Ureter (tissue), 1 donor: ENCODE data around the gene LEKR1. TPM values are rescaled to one million over a fixed set of nuclear protein-coding genes. Genes with fewer than 3 reads are reported as not detected.
"Not testable (repeated sequence)": the region's sequence is repeated elsewhere in the genome, so short reads cannot be mapped to it uniquely, and the experiment has no call there.

ENCODE experiments used
- DNase-seq: peaks from one replicate; pipeline ENCODE4 v3.0.0-alpha.2; 2020; ENCODE audit warnings: low spot score
- total RNA-seq: library from RNA; stranded (reverse); gene quantifications from one replicate; pipeline ENCODE4 v1.2.4, GENCODE V29; 2023
- donor health status: DM: yes; HTN: yes; CAD: no.

LEKR1 gene
- total RNA-seq, 1 donor from 2014 or later: 3.5 TPM

- no peak for DNase-seq
These were observed 19.5 kb upstream of the LEKR1 start for GRCh38 chr3:156806698-156807097.

GRCh38 chr3:156808025-156808424, 18.1 kb upstream of the LEKR1 start:
- no peak for DNase-seq

- no peak for DNase-seq
These were observed 14.9 kb upstream of the LEKR1 start for GRCh38 chr3:156811089-156811862.

- DNase-seq: no peak
These were observed 13.4 kb upstream of the LEKR1 start for GRCh38 chr3:156812521-156813335.

DNA sequence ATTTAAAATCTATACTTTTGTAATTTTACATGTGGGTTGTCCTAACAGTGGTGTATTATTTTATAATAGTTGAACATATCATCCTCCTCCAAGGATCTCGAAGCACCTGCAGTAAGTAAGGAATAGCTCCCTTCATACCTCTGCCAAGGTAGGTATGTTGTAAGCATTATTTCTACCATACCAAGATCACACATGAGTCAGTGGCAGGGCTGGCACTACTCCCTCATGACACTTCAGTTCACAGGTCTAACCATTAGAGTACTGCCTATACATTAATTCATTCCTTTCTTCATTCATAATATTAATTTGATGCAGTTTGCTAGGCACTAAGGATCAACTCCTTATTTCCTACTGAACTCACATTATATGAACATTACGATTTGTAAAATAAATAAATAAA, 11.9 kb upstream of the LEKR1 start:
- no peak for DNase-seq

GRCh38 chr3:156816091-156816793, 9.9 kb upstream of the LEKR1 start:
- DNase-seq: peak; percentile 51

DNA sequence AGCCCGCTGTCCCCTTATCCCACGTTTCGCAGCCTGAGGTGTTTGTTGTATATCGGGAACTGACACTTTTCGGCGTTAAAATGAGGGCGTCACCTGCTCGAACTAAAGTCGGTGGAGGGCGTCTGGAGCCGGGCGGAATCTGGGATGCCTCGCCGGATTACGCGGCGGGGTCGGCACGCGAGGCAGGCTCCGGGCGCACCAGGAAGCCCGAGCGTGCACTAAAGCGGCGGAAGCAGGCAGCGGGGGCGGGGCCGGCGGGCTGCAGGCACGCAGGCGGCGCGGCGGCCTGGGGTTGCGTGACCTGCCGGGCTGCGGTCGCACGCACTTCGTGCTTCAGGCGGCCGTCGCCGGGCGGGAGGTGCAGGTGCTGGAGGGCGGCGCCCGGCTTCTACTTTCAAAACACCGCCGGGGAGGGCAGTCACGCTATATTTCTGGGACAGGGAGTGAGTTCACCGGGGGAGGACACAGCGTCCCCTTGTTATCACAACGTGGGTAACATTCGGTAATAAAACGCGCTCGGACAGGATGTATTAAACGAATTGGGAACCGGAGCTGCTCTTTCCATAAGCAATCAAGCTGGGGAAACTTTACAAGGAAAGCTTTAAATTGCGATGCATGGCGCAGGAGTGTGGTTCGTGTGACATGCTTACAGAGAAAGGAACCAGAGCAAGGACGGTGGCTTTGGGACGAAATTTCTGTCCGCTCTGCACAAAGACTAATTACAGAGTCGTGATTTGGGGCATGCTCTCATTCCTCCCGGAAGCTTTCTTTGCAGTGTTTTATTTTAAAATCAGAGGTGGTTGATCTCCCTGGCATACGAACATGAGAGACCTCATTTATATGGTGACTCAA, 9.1 kb upstream of the LEKR1 start:
- peak; percentile 86 for DNase-seq

- no peak for DNase-seq
These were observed 8.4 kb upstream of the LEKR1 start for GRCh38 chr3:156817646-156818272.

GRCh38 chr3:156818273-156818651, 7.9 kb upstream of the LEKR1 start:
- no peak for DNase-seq

DNA sequence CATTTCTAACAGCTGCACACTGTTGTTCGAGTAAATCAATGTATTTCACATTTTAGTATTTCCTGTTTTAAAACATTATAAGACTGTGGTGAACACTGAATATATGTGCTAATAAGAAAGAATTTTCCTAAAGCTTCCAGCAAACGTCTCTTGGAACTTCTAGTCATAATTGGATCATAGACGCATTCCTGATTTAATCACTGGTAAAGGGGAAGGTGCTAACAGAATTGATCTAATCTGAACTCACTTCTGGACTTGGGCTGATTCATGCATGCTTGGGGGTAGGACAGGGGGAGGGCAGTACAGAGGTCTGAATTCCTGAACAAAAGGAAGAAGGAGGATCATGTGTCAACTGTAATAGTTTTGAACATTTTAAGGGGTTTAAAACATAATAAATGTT, 7.3 kb upstream of the LEKR1 start:
- DNase-seq: no peak

- DNase-seq: no peak
These were observed 6.1 kb upstream of the LEKR1 start for GRCh38 chr3:156819842-156820691.

DNA sequence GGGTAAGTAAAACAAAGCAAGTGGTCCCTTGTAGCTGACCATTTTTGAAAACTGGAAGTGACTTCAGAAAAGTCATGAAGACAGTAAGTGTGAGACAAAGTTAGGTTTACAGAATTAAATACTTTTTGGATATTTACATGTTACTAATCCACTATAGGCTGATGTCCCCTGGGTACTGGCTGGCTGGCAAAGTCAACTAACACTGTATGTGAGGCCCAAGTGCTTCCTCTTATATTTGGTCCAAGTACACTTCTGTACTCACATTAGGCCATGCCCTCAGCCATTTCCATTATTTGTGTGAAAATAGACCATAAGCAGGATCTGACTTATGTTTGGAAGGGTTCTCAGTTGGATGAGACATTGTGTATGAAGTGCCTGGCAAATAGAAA, 5.5 kb upstream of the LEKR1 start:
- DNase-seq: no peak

DNA sequence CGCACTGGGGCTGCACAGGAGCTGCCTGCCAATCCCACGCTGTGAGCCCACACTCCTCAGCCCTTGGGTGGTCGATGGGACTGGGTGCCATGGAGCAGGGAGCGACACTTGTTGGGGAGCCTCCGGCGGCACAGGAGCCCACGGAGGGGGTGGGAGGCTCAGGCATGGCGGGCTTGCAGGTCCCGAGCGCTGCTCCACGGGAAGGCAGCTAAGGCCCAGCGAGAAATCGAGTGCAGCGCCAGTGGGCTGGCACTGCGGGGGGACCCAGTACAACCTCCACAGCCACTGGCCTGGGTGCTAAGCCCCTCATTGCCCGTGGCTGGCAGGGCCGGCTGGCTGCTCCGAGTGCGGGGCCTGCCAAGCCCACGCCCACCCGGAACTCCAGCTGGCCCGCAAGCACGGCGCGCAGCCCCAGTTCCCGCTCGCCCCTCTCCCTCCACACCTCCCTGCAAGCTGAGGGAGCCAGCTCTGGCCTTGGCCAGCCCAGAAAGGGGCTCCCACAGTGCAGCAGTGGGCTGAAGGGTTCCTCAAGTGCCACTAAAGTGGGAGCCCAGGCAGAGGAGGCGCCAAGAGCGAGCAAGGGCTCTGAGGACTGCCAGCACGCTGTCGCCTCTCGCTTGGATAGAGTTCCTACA, 3.4 kb upstream of the LEKR1 start:
- DNase-seq: not testable (repeated sequence)

DNA sequence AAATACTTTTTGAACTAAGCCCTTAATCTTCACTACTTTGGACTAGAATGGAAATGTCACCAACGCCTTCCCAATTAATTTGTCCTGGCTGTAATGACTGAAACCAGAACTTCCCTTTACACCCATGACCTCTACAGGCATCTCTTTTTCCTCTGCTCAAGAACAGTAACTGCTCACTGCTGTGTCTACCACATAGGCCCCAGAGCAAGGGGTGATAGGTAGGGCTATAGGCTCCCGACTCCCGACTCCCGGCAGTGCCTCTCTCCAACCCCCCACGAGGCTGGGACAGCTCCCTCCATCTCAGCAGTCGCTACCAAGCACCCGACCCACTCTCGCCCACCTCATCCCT, 384 bp upstream of the LEKR1 start:
- no peak for DNase-seq

GRCh38 chr3:156826896-156827882, 1.0 kb downstream of the LEKR1 start:
- no peak for DNase-seq

DNA sequence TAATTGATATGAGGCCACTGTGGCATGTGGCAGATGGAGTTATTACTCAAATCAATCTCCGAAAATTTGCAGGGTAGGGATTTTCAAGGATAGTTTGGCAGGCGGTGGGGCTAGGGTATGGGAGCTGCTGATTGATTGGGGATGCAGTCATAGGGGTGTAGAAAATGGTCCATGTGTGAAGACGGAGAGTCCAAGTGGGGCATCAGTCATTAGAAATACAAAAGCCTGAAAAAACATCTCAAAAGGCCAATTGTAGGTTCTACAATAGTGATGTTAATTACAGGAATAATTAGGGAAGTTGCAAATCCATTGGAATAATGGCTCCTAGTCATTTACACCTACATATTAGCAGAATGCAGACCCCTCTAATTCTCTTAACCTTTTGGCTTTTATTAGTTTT, 4.9 kb downstream of the LEKR1 start:
- DNase-seq: no peak

GRCh38 chr3:156834435-156834834, 8.3 kb downstream of the LEKR1 start:
- no peak for DNase-seq

GRCh38 chr3:156834962-156835535, 8.9 kb downstream of the LEKR1 start:
- no peak for DNase-seq
